ENCODE measurements around the gene CNTN4. TPM values are rescaled to one million over a fixed set of nuclear protein-coding genes. Genes with fewer than 3 reads are reported as not detected.

CNTN4 gene
- polyA plus RNA-seq, 1 donor (not counting 4 experiments of a cell fraction or from before 2014, with no cell fraction given), result not detected

- Histone ChIP-seq H4K20me1 (ENCODE audit: control insufficient read depth, extremely low read depth, insufficient read depth, low read length) (no peaks in the 10 kb centered on the region), H3K9me1 (ENCODE audit: control insufficient read depth, extremely low read depth, insufficient read depth, low read length) (no peaks in the 10 kb centered on the region), H3K79me2 (ENCODE audit: control insufficient read depth, insufficient read depth, low read length) (no peaks in the 10 kb centered on the region), H3K36me3 (ENCODE audit: control insufficient read depth in 2 of 2, extremely low read depth in 1 of 2, insufficient read depth in 2 of 2, low read length in 2 of 2) (no peaks in the 10 kb centered on the region), H3K4me3 (ENCODE audit: control insufficient read depth in 2 of 3, extremely low read depth in 1 of 3, insufficient read depth in 2 of 3, low read depth in 1 of 3, low read length in 3 of 3) (no peak overlapping the region), H3K27me3 (ENCODE audit: control insufficient read depth, extremely low read depth, insufficient read depth, low read length) (no peaks in the 10 kb centered on the region), H3K4me1 (ENCODE audit: control insufficient read depth, extremely low read depth, insufficient read depth, low read length) (no peaks in the 10 kb centered on the region), H3K4me2 (ENCODE audit: control insufficient read depth, extremely low read depth, insufficient read depth, low read depth, low read length) (no peak overlapping the region), H3K9ac (ENCODE audit: control insufficient read depth, extremely low read depth, insufficient read depth, low read length) (no peak overlapping the region), H3K9me3 (ENCODE audit: control insufficient read depth, low read depth, low read length) (no peaks in the 10 kb centered on the region), H2AFZ (ENCODE audit: control insufficient read depth, low read length) (no peak overlapping the region), H3K27ac (ENCODE audit: control insufficient read depth, insufficient read depth, low read length) (no peak overlapping the region)
- FAIRE-seq, result no peak
- dilution Hi-C loops (cut with MboI; ENCODE audit: extremely low pct_ligation_motif_present, low sequenced_read_pairs), result no loop called here
- DNase-seq (ENCODE audit: low read depth, low spot score), result no peak
- TF ChIP-seq EZH2 (IDR thresholded peaks at IDR 0.05; ENCODE audit: low read length) (no peak), CTCF (optimal IDR thresholded peaks at IDR 0.05 in 1 of 3, IDR thresholded peaks at IDR 0.05 in 1 of 3, conservative IDR thresholded peaks at IDR 0.05 in 1 of 3; ENCODE audit: extremely low read depth in 1 of 3, insufficient read depth in 2 of 3, low read length in 3 of 3) (no peak)
These were observed 27.1 kb upstream of the CNTN4 start for GRCh38 chr3:2071531-2071930.

GRCh38 chr3:2078821-2079220 is 19.8 kb upstream of the CNTN4 start:
- Histone ChIP-seq H3K27me3 (ENCODE audit: control insufficient read depth, extremely low read depth, insufficient read depth, low read length) (no peaks in the 10 kb centered on the region), H3K4me3 (ENCODE audit: control insufficient read depth in 2 of 3, extremely low read depth in 1 of 3, insufficient read depth in 2 of 3, low read depth in 1 of 3, low read length in 3 of 3) (no peak overlapping the region), H3K9me1 (ENCODE audit: control insufficient read depth, extremely low read depth, insufficient read depth, low read length) (no peaks in the 10 kb centered on the region), H4K20me1 (ENCODE audit: control insufficient read depth, extremely low read depth, insufficient read depth, low read length) (no peaks in the 10 kb centered on the region), H3K9ac (ENCODE audit: control insufficient read depth, extremely low read depth, insufficient read depth, low read length) (no peak overlapping the region), H3K4me2 (ENCODE audit: control insufficient read depth, extremely low read depth, insufficient read depth, low read depth, low read length) (no peak overlapping the region), H2AFZ (ENCODE audit: control insufficient read depth, low read length) (no peak overlapping the region), H3K9me3 (ENCODE audit: control insufficient read depth, low read depth, low read length) (no peaks in the 10 kb centered on the region), H3K36me3 (ENCODE audit: control insufficient read depth in 2 of 2, extremely low read depth in 1 of 2, insufficient read depth in 2 of 2, low read length in 2 of 2) (no peaks in the 10 kb centered on the region), H3K4me1 (ENCODE audit: control insufficient read depth, extremely low read depth, insufficient read depth, low read length) (no peaks in the 10 kb centered on the region), H3K79me2 (ENCODE audit: control insufficient read depth, insufficient read depth, low read length) (no peaks in the 10 kb centered on the region), H3K27ac (ENCODE audit: control insufficient read depth, insufficient read depth, low read length) (no peak overlapping the region)
- FAIRE-seq (no peak), DNase-seq (ENCODE audit: low read depth, low spot score) (no peak)
- dilution Hi-C loops (cut with MboI; ENCODE audit: extremely low pct_ligation_motif_present, low sequenced_read_pairs), result no loop called here
- TF ChIP-seq EZH2 (IDR thresholded peaks at IDR 0.05; ENCODE audit: low read length), result no peak
- no peak for TF ChIP-seq CTCF (optimal IDR thresholded peaks at IDR 0.05 in 1 of 3, IDR thresholded peaks at IDR 0.05 in 1 of 3, conservative IDR thresholded peaks at IDR 0.05 in 1 of 3; ENCODE audit: extremely low read depth in 1 of 3, insufficient read depth in 2 of 3, low read length in 3 of 3)

All from keratinocyte (primary cell).